ENCODE results near the gene ENDOU. TPM values are rescaled to one million over a fixed set of nuclear protein-coding genes. Genes with fewer than 3 reads are reported as not detected.

ENDOU gene, protein sequence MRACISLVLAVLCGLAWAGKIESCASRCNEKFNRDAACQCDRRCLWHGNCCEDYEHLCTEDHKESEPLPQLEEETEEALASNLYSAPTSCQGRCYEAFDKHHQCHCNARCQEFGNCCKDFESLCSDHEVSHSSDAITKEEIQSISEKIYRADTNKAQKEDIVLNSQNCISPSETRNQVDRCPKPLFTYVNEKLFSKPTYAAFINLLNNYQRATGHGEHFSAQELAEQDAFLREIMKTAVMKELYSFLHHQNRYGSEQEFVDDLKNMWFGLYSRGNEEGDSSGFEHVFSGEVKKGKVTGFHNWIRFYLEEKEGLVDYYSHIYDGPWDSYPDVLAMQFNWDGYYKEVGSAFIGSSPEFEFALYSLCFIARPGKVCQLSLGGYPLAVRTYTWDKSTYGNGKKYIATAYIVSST
- not detected for total RNA-seq

GRCh38 chr12:47725091-47725772 is at the start of gene ENDOU:
ENDOU (minus strand) TSS chr12:47725490; CDS start chr12:47725413, 77 bp downstream.

DNA sequence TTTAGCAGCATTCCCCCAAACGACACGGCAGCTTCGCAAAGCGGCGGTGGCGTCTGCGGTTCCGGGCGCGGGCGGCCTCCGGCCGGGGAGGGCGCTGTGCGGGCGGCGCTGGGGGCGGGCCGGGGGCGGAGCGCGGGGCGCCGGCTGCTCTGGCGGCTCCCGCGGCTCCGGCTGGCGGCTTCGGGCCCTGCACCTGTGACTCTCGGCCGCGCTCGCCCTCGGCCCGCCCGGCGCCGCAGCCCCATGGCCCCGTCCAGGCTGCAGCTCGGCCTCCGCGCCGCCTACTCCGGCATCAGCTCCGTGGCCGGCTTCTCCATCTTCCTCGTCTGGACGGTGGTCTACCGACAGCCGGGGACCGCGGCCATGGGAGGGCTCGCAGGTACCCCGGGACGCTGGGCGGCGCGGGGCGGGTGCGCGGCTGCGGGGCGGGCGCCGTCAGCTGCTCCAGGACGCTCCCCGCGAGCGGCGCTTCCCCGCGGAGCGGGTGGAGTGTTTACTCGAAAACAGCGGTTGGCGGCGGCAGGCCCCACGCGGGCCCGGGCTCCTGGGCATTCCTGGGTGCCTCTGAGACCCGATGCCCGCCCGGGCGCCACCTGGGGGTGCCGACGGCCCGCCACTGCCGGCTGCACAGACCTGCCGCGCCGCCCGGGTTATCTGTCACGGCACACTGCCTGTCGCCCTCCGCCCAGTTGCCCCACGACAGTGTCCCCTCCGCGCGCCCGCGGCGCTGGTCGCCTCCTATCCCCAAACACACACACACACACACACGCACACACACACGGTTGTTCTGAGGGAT is 48.0 kb upstream of the ENDOU start, which contains the start of gene SLC48A1:
Gene SLC48A1 (plus strand): TSS at position 177 of the 796 bp plus-strand sequence. CDS start 67 bp downstream, at position 244.

DNA sequence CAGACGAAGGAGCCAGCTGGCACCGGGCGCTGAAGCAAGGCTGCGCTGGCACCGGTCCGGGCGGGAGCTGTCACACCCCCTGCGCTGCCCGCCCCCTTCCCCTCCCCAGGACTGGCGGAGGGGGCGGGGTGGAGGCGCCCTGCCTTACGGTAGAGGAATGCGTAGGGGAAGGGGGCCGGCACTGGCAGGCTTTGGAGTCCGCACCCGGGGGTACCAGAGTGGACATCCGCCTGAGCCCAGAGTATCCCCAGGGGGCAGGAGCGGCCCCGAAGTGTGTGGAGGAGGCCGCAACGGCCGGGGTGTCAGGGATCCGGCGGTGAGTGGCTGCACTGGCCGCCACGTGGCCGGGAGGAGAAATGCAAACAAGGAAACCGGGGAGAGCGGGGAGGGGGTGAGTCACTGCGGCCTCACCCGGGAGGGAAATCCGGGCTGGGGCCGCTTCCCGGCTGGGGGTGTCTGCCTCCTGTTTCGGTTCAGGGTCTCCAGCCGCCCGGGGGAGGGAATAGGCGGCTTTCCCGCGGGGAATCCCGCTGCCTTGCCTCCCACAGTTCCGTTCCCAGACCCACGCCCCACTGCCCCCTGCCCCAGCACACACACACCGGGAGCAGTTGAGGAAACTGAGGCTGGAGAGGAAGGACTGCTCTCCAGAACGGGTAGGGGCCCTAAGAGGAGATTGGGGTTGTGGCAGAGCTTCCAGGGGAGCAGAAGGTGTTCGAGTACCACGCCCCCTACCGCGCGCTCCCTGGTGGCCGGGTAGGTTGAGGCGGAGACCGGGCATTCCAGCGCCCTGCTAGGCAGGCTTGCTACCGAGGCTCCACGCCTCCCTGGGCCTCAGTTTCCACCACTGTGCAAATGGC is 33.8 kb upstream of the ENDOU start, which contains the start of gene RAPGEF3:
Gene RAPGEF3 (minus strand): TSS at position 47 of the 857 bp plus-strand sequence. CDS start 324 bp downstream, outside the sequence.

DNA sequence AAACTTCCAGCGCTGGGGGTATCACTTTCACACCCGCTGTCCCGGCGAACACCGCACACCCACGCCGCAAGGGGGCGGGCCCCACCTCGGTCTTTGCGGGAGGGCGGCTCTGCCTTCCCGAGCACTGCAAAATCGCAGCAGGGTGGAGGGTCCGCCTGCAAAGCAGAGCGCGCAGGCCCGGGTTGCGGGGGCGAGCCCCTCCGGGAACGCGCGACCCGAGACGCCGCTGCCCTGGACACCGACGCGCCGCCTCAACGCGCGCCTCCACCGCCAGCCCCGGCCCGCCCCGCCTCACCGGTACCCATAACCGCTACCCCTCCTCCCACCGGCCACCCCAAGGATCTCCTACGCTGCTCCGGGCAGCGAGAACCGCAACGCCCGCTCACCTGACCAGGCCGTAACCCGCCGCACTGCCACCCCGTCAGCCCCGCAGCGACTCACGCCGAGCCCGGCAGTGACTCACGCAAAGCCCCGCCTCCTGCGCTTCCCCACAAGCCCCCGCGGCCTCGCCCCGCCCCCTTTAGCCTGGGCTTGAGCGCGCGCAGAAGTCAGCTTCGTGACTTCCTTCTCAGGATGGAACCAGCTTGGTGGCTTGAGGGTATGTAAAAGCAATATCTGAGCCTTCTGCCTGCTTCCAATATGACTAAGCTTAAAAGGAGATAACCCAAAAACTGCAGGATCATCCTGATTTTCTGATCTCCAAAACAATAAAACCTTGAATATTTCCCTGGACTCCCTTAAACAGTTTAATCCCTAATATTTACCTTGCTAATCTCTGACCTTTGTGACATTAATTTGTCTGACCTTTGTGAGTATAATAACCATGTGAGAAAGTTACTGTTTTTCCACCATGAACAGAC is 19.5 kb downstream of the ENDOU start, which contains the start of gene RPAP3:
Gene RPAP3 (minus strand): TSS at position 465 of the 860 bp plus-strand sequence. CDS start 3,190 bp downstream, outside the sequence.

Other genes with a start within 250 kb of the ENDOU start
- gene RPAP3, start 19.5 kb downstream of the ENDOU start, total RNA-seq: 27.5 TPM
- gene RAPGEF3, start 33.4 kb upstream of the ENDOU start, total RNA-seq: 17.5 TPM
- 8.1 TPM for gene SLC48A1, start 47.7 kb upstream of the ENDOU start, total RNA-seq
- gene HDAC7, start 94.4 kb upstream of the ENDOU start, total RNA-seq: 18.5 TPM
- not detected for gene VDR, start 179.5 kb upstream of the ENDOU start, total RNA-seq
- gene TMEM106C, start 238.1 kb upstream of the ENDOU start, total RNA-seq: 86.7 TPM